ENCODE results near the gene AKR1E2.
"Not testable (repeated sequence)": the region's sequence is repeated elsewhere in the genome, so short reads cannot be mapped to it uniquely, and the experiment has no call there.

AKR1E2 gene

DNA sequence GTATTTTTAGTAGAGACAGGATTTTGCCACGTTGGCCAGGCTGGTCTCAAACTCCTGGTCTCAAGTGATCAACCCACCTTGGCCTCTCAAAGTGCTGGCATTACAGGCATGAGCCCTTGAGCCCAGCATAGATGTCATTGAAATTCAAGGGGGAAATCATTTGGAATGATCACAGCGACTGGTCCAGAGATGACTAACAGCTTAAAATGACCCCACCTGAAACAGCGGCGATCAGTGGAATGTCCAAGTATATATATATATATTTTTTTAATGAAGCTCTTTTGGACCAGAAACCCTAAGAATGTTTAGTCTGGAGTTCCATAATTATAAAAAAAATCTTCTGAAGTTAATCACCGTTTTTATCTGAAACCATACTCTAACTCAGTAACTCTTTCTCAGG lies 12.5 kb upstream of the AKR1E2 start:
- DNase-seq (ENCODE audit: low read depth) = no peak

- DNase-seq (ENCODE audit: low read depth) = not testable (repeated sequence)
Observed at GRCh38 chr10:4815646-4816180, 10.3 kb upstream of the AKR1E2 start.

DNA sequence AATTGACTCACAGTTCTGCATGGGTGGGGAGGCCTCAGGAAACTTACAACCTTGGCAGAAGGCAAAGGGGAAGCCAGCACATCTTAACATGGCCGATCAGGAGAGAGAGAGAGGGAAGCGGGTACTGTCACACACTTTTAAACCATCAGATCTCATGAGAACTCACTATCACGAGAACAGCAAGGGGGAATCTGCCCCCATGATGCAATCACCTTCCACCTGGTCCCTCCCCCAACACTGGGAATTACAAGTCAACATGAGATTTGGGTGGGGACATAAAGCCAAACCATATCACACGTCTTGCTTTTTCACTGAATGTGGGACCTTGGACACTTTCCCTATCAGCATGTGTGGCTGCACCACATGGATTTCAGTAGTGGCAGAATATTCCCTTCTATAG lies 9.0 kb upstream of the AKR1E2 start:
- no peak for DNase-seq (ENCODE audit: low read depth)

DNA sequence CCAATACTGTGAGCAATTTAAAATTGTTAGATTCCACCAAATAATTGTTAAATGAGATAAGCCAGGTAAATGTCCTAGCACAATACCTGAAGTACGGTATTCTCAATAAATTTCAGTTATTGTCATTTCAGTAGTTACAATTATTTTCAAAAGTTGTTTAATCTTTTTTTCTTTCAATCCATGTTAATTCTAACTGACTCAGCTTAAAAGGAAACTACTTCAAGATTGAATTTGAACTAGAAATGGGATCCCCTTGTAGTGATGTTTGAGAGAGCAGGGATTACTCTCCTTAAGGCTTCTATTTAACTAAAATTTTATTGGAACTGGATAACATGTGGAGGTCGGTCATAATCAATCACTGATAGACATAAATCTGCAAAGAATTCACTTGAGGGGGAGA lies 6.9 kb upstream of the AKR1E2 start:
- no peak for DNase-seq (ENCODE audit: low read depth)

DNA sequence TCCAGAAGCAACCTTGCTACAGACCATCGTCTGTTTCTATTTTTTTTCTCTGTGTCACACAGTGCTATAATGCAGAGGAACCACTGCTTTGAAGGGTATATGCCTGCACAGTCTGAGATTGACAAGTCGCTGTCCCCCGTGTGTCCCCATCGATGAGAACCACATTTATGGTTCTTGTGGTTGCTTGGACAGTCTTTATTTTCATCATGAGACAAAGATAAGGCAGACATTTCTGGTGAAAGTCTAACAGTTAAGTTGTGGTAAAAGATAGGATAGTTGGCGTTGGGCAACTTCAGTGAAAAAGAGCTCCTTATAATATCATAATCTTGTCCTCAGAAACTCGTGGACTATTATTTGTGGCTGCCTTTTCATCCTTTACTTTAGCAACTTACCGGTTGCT lies 6.3 kb upstream of the AKR1E2 start:
- no peak for DNase-seq (ENCODE audit: low read depth)

DNA sequence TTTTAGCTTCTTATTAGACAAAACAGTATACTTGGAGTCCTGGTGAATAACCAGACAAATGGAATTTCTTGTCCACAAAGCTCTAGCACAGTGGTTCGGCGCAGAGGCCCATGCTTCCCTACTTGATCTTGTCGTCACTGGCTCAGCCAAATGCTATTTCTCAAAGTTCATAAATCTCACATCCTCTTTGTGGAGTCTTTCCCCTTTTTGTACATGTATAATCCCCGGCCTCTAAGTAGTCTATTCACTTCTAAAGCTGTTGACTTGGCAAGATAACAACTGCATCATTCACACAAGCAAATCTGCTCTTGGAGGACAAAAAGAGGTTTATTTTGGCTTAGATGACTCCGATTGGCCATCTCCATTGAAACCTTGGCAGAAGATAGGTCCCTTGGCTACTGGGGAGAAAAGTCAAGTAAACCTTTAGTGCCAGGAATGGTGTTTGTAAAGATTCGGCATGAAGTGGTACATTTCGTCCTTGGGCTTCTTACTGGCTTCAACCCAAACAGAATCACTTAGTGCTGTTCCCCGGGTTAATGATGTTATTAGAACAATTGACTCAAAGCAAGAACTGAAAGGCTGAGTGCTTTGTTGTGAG lies 5.1 kb upstream of the AKR1E2 start:
- no peak for DNase-seq (ENCODE audit: low read depth)

DNA sequence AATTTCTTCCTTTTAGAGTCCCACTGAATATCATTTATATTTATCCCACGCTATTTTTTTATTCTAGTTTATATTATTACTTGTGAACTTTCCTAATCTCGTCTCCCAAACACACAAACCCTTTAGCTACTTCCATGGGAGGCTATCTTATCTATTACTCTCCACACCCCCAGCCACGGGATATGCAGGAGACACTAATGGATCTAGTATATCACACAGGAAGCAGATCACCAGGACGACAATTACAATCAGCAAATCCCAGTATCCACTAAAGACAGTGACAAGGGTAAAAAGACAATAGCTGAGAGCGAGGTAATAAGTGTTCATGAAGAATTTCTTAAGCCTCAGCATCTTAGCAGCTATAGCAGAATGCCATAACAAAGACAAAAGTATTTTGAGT lies 3.8 kb upstream of the AKR1E2 start:
- no peak for DNase-seq (ENCODE audit: low read depth)

DNA sequence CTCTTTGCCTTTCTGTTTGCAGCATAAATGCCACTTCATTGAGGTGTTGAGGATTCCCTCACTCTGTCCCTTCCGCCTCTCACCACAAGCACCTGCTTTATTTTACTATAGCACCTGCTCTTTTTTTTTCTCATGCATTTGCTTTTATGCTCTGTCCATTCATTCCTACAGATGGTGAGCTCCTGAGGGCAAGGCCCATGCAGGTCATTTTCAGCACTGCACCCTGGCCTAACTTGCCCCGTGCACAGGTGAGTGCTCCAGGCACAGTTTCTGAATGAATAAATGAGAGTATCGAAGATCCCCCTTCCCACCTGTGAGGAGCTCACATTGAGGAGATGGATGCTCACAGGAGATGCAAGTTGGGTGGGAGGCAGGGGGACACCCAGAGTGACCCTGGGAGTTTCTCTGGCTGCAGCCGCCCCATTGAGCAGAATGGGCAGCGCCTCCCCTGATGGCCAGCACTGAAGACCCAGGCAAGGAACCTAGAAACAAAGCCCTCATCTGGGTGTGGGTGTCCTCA lies 1.2 kb upstream of the AKR1E2 start:
- no peak for DNase-seq (ENCODE audit: low read depth)

- DNase-seq (ENCODE audit: low read depth) = no peak
Observed at GRCh38 chr10:4825456-4825867, 545 bp upstream of the AKR1E2 start.

DNA sequence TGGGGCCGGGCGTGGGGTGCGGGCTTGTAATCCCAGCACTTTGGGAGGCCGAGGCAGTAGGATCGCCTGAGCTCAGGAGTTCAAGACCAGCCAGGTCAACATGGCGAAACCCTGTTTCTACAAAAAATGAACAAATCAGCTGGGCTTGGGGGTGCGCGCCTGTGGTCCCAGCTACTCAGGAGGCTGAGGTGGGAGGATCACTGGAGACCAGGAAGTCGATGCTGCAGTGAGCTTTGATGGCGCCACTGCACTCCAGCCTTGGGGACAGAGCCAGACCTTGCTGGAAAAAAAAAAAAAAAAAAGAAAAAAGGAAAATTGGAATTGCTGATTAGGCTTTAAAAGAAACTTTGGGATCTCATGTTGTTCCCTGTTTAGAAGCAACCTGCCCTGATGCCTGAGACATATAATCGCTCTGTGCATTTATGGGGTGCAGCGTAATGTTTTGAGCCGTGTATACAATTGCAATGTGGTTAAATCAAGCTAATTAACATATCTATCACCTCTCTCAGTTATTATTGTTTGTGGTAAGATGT lies 851 bp downstream of the AKR1E2 start:
- DNase-seq (ENCODE audit: low read depth) = no peak

GRCh38 chr10:4828005-4828404 lies 2.0 kb downstream of the AKR1E2 start:
- DNase-seq (ENCODE audit: low read depth) = no peak

GRCh38 chr10:4830551-4830950 lies 4.5 kb downstream of the AKR1E2 start:
- no peak for DNase-seq (ENCODE audit: low read depth)

- no peak for DNase-seq (ENCODE audit: low read depth)
Observed at GRCh38 chr10:4831091-4831490, 5.1 kb downstream of the AKR1E2 start.

DNA sequence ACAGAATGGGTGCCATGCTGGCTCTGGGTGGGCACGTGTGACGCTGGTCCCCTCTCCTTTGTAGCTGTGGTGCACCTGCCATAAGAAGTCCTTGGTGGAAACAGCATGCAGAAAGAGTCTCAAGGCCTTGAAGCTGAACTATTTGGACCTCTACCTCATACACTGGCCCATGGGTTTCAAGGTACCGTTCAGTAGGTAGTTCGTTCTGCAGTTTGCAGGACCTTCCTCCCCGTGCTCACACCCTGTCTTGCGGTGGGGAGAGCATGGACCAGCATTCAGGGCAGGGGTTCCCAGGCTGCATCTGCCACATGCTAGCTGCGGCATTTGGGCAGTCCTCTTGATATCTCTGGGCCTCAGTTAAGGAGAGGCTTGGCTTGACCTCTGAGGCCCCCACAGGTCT lies 7.3 kb downstream of the AKR1E2 start:
- DNase-seq (ENCODE audit: low read depth) = no peak

- no peak for DNase-seq (ENCODE audit: low read depth)
Observed at GRCh38 chr10:4834898-4835405, 8.9 kb downstream of the AKR1E2 start.

- no peak for DNase-seq (ENCODE audit: low read depth)
Observed at GRCh38 chr10:4835494-4835918, 9.5 kb downstream of the AKR1E2 start.

- no peak for DNase-seq (ENCODE audit: low read depth)
Observed at GRCh38 chr10:4836416-4836969, 10.5 kb downstream of the AKR1E2 start.

- no peak for DNase-seq (ENCODE audit: low read depth)
Observed at GRCh38 chr10:4837551-4837950, 11.5 kb downstream of the AKR1E2 start.

DNA sequence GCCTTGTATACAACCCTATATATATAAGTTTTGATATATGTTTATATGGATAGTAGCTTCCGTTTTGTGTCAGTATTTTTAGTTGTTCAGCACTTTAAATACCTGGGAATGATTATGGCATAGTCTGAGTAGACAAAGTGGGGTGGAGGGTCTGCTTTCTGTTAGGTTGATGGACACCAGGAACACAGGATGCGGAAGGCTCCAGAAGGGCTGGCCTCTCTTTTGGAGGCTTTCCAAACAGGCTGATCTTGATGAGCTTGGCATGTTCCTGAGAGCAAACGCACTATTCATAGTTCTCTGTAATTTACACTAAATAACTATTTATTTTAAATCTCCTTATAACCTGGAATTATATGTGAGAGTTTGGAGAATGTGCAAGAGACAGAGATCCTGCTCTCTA lies 12.7 kb downstream of the AKR1E2 start:
- DNase-seq (ENCODE audit: low read depth) = no peak

DNA sequence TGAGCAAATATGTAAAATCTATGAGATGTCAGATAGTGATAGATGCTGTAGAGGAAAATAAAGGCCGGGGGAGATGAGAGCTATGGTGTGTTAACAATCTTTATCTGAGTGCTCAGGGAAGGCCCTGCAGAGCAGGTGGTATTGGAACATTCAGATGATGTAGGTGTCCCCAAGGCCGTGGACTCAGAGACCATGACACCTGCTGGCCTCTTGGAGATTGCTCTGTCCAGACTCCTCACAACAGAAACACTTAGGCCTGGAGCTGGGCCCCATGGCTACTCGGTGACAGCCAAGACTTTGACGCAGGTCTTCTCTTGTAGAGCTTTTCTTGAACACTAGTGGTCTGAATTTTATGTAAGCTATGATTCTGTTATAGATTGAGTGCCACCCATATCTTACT lies 13.3 kb downstream of the AKR1E2 start:
- no peak for DNase-seq (ENCODE audit: low read depth)

DNA sequence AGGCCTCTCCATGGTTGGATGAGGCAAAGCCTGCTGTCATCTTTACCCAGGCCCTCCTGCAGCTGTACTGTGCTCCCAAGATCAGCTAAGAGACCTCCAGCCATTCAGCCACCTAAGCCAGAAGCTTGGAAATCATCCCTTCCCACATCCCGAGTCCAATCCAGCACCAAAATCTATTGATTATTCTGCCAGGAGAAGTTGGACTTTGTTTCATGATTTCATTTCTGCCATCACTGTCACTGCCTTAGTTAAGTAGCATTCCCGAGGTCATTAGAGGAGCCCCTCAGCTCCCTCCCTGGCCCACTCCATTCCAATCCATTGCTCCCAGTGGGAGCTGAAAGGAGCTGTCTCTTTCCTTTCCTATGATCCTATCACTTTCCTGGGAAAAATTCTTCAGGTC lies 14.1 kb downstream of the AKR1E2 start:
- no peak for DNase-seq (ENCODE audit: low read depth)

DNA sequence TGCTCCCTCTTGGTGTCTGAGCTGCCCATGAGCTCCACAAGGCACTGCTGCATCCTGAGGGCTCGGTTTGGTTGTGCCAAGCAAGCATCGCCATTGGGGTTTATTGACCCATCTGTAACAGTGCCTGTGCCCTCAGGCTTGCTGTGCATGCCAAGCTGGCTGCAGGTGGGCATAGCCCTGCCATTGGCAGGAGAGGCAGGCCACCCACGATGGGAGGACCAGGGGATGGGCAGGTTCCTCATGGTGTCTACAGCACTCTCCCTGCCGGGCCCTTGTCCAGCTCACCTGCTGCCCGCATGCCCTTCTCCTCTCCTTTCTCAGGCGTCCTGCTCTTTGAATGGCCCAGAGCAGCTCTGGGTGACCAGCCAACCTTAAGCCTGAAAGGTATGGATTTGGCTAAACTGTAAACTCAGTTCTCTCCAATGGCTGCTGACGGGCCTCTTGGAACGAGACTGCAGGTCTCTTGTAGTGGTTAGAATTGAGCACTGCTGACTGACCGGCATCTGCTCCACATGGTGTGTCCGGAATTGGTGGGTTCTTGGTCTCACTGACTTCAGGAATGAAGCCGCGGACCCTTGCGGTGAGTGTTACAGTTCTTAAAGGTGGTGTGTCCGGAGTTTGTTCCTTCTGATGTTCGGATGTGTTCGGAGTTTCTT lies 17.6 kb downstream of the AKR1E2 start:
- no peak for DNase-seq (ENCODE audit: low read depth)

DNA sequence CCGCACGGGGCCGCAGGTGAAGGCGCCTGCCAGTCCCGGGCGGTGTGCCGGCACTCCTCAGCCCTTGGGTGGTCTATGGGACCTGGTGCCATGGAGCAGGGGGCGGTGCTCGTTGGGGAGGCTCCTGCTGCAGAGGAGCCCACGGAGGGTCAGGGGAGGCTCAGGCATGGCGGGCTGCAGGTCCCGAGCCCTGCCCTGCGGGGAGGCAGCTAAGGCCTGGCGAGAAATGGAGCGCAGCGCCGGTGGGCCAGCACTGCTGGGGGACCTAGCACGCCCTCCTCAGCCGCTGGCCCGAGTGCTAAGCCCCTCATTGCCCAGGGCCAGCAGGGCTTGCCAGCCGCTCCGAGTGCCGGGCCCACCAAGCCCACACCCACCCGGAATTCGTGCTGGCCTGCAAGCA lies 18.9 kb downstream of the AKR1E2 start:
- DNase-seq (ENCODE audit: low read depth) = no peak

Measured in GM04504 (cell line).